ENCODE data around the gene CFAP100. TPM values are rescaled to one million over a fixed set of nuclear protein-coding genes. Genes with fewer than 3 reads are reported as not detected.

CFAP100 gene
- total RNA-seq, 1 experiment from 2014 or later: not detected

- H3K36me3 Mint-ChIP-seq (ENCODE audit: insufficient read depth, unreplicated experiment): peaks cover 42% of the 10 kb centered on the region
- CTCF ChIA-PET: no interaction called here
- BruUV-seq (replicated peaks): no TSS peak
- intact Hi-C loops (cut with micrococcal nuclease; ENCODE audit: unreplicated experiment): no loop called here
- H3K4me1 Mint-ChIP-seq (ENCODE audit: low read depth, unreplicated experiment): peaks cover 10% of the 10 kb centered on the region
- no peaks in the 10 kb centered on the region for H3K9me3 Mint-ChIP-seq (ENCODE audit: low read depth, unreplicated experiment)
- DNase-seq: no peak
- TF ChIP-seq CTCF (IDR thresholded peaks at IDR 0.05; ENCODE audit: unreplicated experiment): no peak
- no peak overlapping the region for H3K4me3 Mint-ChIP-seq (ENCODE audit: low read depth, unreplicated experiment)
- H3K27me3 Mint-ChIP-seq (ENCODE audit: unreplicated experiment): no peaks in the 10 kb centered on the region
- no peak overlapping the region for H3K27ac Mint-ChIP-seq (ENCODE audit: unreplicated experiment)
Observed at GRCh38 chr3:126448893-126449180, 54.1 kb downstream of the CFAP100 start.

- peaks cover 42% of the 10 kb centered on the region for H3K36me3 Mint-ChIP-seq (ENCODE audit: insufficient read depth, unreplicated experiment)
- no peaks in the 10 kb centered on the region for H3K27me3 Mint-ChIP-seq (ENCODE audit: unreplicated experiment)
- no peak overlapping the region for H3K4me3 Mint-ChIP-seq (ENCODE audit: low read depth, unreplicated experiment)
- no TSS peak for BruUV-seq (replicated peaks)
- no peak overlapping the region for H3K27ac Mint-ChIP-seq (ENCODE audit: unreplicated experiment)
- intact Hi-C loops (cut with micrococcal nuclease; ENCODE audit: unreplicated experiment): no loop called here
- no peak for TF ChIP-seq CTCF (IDR thresholded peaks at IDR 0.05; ENCODE audit: unreplicated experiment)
- peaks cover 10% of the 10 kb centered on the region for H3K4me1 Mint-ChIP-seq (ENCODE audit: low read depth, unreplicated experiment)
- no peaks in the 10 kb centered on the region for H3K9me3 Mint-ChIP-seq (ENCODE audit: low read depth, unreplicated experiment)
- CTCF ChIA-PET: no interaction called here
- no peak for DNase-seq
Observed at GRCh38 chr3:126449621-126450051, 54.9 kb downstream of the CFAP100 start.

- no peak for TF ChIP-seq CTCF (IDR thresholded peaks at IDR 0.05; ENCODE audit: unreplicated experiment)
- no TSS peak for BruUV-seq (replicated peaks)
- DNase-seq: no peak
- H3K36me3 Mint-ChIP-seq (ENCODE audit: insufficient read depth, unreplicated experiment): peaks cover 45% of the 10 kb centered on the region
- no peak overlapping the region for H3K4me3 Mint-ChIP-seq (ENCODE audit: low read depth, unreplicated experiment)
- CTCF ChIA-PET: no interaction called here
- peaks cover 10% of the 10 kb centered on the region for H3K4me1 Mint-ChIP-seq (ENCODE audit: low read depth, unreplicated experiment)
- no peak overlapping the region for H3K27ac Mint-ChIP-seq (ENCODE audit: unreplicated experiment)
- H3K27me3 Mint-ChIP-seq (ENCODE audit: unreplicated experiment): no peaks in the 10 kb centered on the region
- no peaks in the 10 kb centered on the region for H3K9me3 Mint-ChIP-seq (ENCODE audit: low read depth, unreplicated experiment)
- intact Hi-C loops (cut with micrococcal nuclease; ENCODE audit: unreplicated experiment): no loop called here
Observed at GRCh38 chr3:126450219-126450618, 55.5 kb downstream of the CFAP100 start.

GRCh38 chr3:126450744-126451143, 56.0 kb downstream of the CFAP100 start:
- H3K9me3 Mint-ChIP-seq (ENCODE audit: low read depth, unreplicated experiment): no peaks in the 10 kb centered on the region
- TF ChIP-seq CTCF (IDR thresholded peaks at IDR 0.05; ENCODE audit: unreplicated experiment): no peak
- no peak overlapping the region for H3K27ac Mint-ChIP-seq (ENCODE audit: unreplicated experiment)
- CTCF ChIA-PET: no interaction called here
- BruUV-seq (replicated peaks): no TSS peak
- H3K27me3 Mint-ChIP-seq (ENCODE audit: unreplicated experiment): no peaks in the 10 kb centered on the region
- peaks cover 7% of the 10 kb centered on the region for H3K4me1 Mint-ChIP-seq (ENCODE audit: low read depth, unreplicated experiment)
- no peak overlapping the region for H3K4me3 Mint-ChIP-seq (ENCODE audit: low read depth, unreplicated experiment)
- H3K36me3 Mint-ChIP-seq (ENCODE audit: insufficient read depth, unreplicated experiment): peaks cover 50% of the 10 kb centered on the region
- DNase-seq: no peak
- intact Hi-C loops (cut with micrococcal nuclease; ENCODE audit: unreplicated experiment): no loop called here

- intact Hi-C loops (cut with micrococcal nuclease; ENCODE audit: unreplicated experiment): no loop called here
- CTCF ChIA-PET: interaction anchor here (1.3 kb wide), 1 partner anchor 10 kb away, joined by 4 read pairs; no protein-coding TSS in a partner anchor
- no TSS peak for BruUV-seq (replicated peaks)
- Mint-ChIP-seq H3K9me3 (ENCODE audit: low read depth, unreplicated experiment) (no peaks in the 10 kb centered on the region), H3K27ac (ENCODE audit: unreplicated experiment) (no peak overlapping the region), H3K36me3 (ENCODE audit: insufficient read depth, unreplicated experiment) (peaks cover 55% of the 10 kb centered on the region), H3K4me1 (ENCODE audit: low read depth, unreplicated experiment) (no peaks in the 10 kb centered on the region), H3K4me3 (ENCODE audit: low read depth, unreplicated experiment) (no peak overlapping the region), H3K27me3 (ENCODE audit: unreplicated experiment) (no peaks in the 10 kb centered on the region)
- no peak for DNase-seq
- TF ChIP-seq CTCF (IDR thresholded peaks at IDR 0.05; ENCODE audit: unreplicated experiment): no peak
Observed at GRCh38 chr3:126451511-126451910, 56.8 kb downstream of the CFAP100 start.

All from Calu3 (cell line).